SK-N-MC (cell line): ENCODE measurements around the gene EIF3J.

Source experiments
- DNase-seq: peaks from one replicate; pipeline ENCODE4 v3.0.0-alpha.2; 2011; ENCODE audit warnings: low read depth, low spot score
- H3K27ac ChIP-seq: fragments of 200-600 bp; sonication (generic); 2 replicates; pipeline ENCODE4 v1.5.1; 2016; ENCODE audit warnings: mixed run types
- H3K36me3 ChIP-seq: fragments of 200-600 bp; sonication (generic); 2 replicates; pipeline ENCODE4 v1.6.1; 2017; ENCODE audit warnings: antibody characterized with exemption, low read length, mixed read lengths; ENCODE audit not compliant: insufficient read depth
- H3K4me3 ChIP-seq: fragments of 200-600 bp; sonication (generic); 2 replicates; pipeline ENCODE4 v1.5.1; 2016
- H3K9ac ChIP-seq: fragments of 200-600 bp; sonication (generic); 2 replicates; pipeline ENCODE4 v1.8.0; 2017; ENCODE audit warnings: mixed run types, mixed read lengths; ENCODE audit not compliant: insufficient read length
- H3K9me3 ChIP-seq: fragments of 200-600 bp; sonication (generic); 2 replicates; pipeline ENCODE4 v1.6.1; 2017; ENCODE audit warnings: low read depth, mild to moderate bottlenecking, antibody characterized with exemption, low read length, moderate library complexity, mixed read lengths
- EZH2 ChIP-seq: fragments of 200-600 bp; sonication (generic); IDR thresholded peaks from one replicate; pipeline ENCODE4 v1.6.1; 2017; ENCODE audit warnings: antibody characterized with exemption
- FOXP2 ChIP-seq: optimal IDR thresholded peaks from 2 replicates; pipeline ENCODE3; 2011; ENCODE audit warnings: mild to moderate bottlenecking, moderate library complexity; ENCODE audit not compliant: insufficient read depth; ENCODE audit errors: extremely low read length, control extremely low read depth
- POLR2AphosphoS5 ChIP-seq: IDR thresholded peaks from 2 replicates; pipeline ENCODE4 v1.6.1; 2012; ENCODE audit warnings: mild to moderate bottlenecking, low read depth, low read length, borderline replicate concordance

EIF3J gene

GRCh38 chr15:44595656-44596510 is 58.9 kb downstream of the EIF3J start:
- Histone ChIP-seq H3K9ac (no peak overlapping the region), H3K27ac (0 out of 2 replicates have a peak overlapping the region, but pooled peaks have one; percentile 11), H3K4me3 (no peak overlapping the region), H3K9me3 (no peaks in the 10 kb centered on the region), H3K36me3 (peaks cover 19% of the 10 kb centered on the region)
- no peak for DNase-seq
- TF ChIP-seq EZH2 (no peak), FOXP2 (no peak), POLR2AphosphoS5 (no peak)

GRCh38 chr15:44596511-44597010 is 59.6 kb downstream of the EIF3J start:
- no peak for DNase-seq
- TF ChIP-seq EZH2 (no peak), FOXP2 (no peak), POLR2AphosphoS5 (no peak)
- no peak overlapping the region for H3K9ac ChIP-seq
- no peak overlapping the region for H3K4me3 ChIP-seq
- H3K36me3 ChIP-seq = peaks cover 18% of the 10 kb centered on the region
- no peaks in the 10 kb centered on the region for H3K9me3 ChIP-seq
- no peak overlapping the region for H3K27ac ChIP-seq

- Histone ChIP-seq H3K4me3 (no peak overlapping the region), H3K9ac (no peak overlapping the region), H3K36me3 (peaks cover 12% of the 10 kb centered on the region), H3K9me3 (no peaks in the 10 kb centered on the region), H3K27ac (peak overlapping the region; percentile 60; the same call in 1 of the 2 replicates)
- TF ChIP-seq EZH2 = no peak
- no peak for TF ChIP-seq POLR2AphosphoS5
- TF ChIP-seq FOXP2 = no peak
- DNase-seq = no peak
Measured at GRCh38 chr15:44598066-44598465, 61.1 kb downstream of the EIF3J start.

- H3K36me3 ChIP-seq = peaks cover 19% of the 10 kb centered on the region
Measured at GRCh38 chr15:44598892-44599291, 61.9 kb downstream of the EIF3J start.

GRCh38 chr15:44603126-44603525 is 66.2 kb downstream of the EIF3J start:
- TF ChIP-seq FOXP2 (no peak), EZH2 (no peak), POLR2AphosphoS5 (no peak)
- DNase-seq = no peak
- no peak overlapping the region for H3K9ac ChIP-seq
- H3K9me3 ChIP-seq = no peaks in the 10 kb centered on the region
- no peak overlapping the region for H3K27ac ChIP-seq
- peaks cover 28% of the 10 kb centered on the region for H3K36me3 ChIP-seq
- H3K4me3 ChIP-seq = no peak overlapping the region

More at GRCh38 chr15:44598892-44599291, 61.9 kb downstream of the EIF3J start:
- Histone ChIP-seq H3K27ac (peak overlapping the region; percentile 60), H3K9me3 (no peaks in the 10 kb centered on the region), H3K9ac (no peak overlapping the region), H3K4me3 (no peak overlapping the region)
- no peak for TF ChIP-seq EZH2
- no peak for TF ChIP-seq FOXP2
- no peak for TF ChIP-seq POLR2AphosphoS5
- DNase-seq = no peak

GRCh38 chr15:44606740-44607139 is 69.8 kb downstream of the EIF3J start:
- no peak for DNase-seq
- Histone ChIP-seq H3K9me3 (no peaks in the 10 kb centered on the region), H3K4me3 (no peak overlapping the region), H3K27ac (no peak overlapping the region), H3K36me3 (peaks cover 36% of the 10 kb centered on the region), H3K9ac (no peak overlapping the region)
- no peak for TF ChIP-seq EZH2
- no peak for TF ChIP-seq POLR2AphosphoS5
- no peak for TF ChIP-seq FOXP2
